ENCODE measurements around the gene ABHD11. TPM values are rescaled to one million over a fixed set of nuclear protein-coding genes. Genes with fewer than 3 reads are reported as not detected.

Gene ABHD11
- total and polyA plus RNA-seq, 4 donors, result 22.2 to 52.9 (median 40.3) TPM

DNA sequence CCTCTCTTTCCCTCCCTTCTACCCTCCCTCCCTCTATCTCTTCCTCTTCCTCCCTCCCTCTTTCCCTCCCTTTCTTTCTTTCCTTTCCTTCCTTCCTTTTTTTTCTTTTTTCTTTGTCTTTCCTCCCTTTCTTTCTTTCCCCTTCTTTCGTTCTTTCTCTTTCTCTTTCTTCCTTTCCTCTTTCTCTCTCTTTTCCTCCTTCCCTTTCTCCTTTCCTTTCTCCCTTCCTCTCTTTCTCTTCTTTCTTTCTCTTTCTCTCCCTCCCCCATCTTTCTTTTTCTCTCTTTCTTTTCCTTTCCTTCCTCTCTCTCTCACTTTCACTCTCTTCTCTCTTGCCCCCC, 24.0 kb upstream of the ABHD11 start:
- Histone ChIP-seq H3K27ac (ENCODE audit: low read depth in 1 of 2, low read length in 1 of 2) (no peak overlapping the region), H3K4me3 (no peak overlapping the region), H3K4me1 (ENCODE audit: control insufficient read depth in 5 of 5, insufficient read depth in 5 of 5, low read length in 5 of 5) (no peaks in the 10 kb centered on the region), H3K27me3 (ENCODE audit: control insufficient read depth in 3 of 3, insufficient read depth in 3 of 3, low read length in 2 of 3) (peaks cover 0 to 4% (median 0%) of the 10 kb centered on the region in 3 donors), H3K36me3 (ENCODE audit: control insufficient read depth in 4 of 4, insufficient read depth in 4 of 4, low read length in 4 of 4) (no peaks in the 10 kb centered on the region), H3K9ac (ENCODE audit: insufficient read depth in 1 of 2, low read length in 2 of 2) (no peak overlapping the region), H3K9me3 (ENCODE audit: control insufficient read depth in 4 of 4, insufficient read depth in 3 of 4, low read length in 3 of 4) (peaks cover 0 to 2% (median 0%) of the 10 kb centered on the region in 4 donors)
- no peak for ATAC-seq (ENCODE audit: insufficient read depth, low FRiP score)
- TF ChIP-seq, protein P1, sequence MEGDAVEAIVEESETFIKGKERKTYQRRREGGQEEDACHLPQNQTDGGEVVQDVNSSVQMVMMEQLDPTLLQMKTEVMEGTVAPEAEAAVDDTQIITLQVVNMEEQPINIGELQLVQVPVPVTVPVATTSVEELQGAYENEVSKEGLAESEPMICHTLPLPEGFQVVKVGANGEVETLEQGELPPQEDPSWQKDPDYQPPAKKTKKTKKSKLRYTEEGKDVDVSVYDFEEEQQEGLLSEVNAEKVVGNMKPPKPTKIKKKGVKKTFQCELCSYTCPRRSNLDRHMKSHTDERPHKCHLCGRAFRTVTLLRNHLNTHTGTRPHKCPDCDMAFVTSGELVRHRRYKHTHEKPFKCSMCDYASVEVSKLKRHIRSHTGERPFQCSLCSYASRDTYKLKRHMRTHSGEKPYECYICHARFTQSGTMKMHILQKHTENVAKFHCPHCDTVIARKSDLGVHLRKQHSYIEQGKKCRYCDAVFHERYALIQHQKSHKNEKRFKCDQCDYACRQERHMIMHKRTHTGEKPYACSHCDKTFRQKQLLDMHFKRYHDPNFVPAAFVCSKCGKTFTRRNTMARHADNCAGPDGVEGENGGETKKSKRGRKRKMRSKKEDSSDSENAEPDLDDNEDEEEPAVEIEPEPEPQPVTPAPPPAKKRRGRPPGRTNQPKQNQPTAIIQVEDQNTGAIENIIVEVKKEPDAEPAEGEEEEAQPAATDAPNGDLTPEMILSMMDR (IDR thresholded peaks at IDR 0.05; ENCODE audit: control extremely low read depth, extremely low read depth), result no peak
- 66 to 78% methylated on average over 1 of the region's 1 CpG for WGBS, 2 donors
- DNase-seq, result no peak

DNA sequence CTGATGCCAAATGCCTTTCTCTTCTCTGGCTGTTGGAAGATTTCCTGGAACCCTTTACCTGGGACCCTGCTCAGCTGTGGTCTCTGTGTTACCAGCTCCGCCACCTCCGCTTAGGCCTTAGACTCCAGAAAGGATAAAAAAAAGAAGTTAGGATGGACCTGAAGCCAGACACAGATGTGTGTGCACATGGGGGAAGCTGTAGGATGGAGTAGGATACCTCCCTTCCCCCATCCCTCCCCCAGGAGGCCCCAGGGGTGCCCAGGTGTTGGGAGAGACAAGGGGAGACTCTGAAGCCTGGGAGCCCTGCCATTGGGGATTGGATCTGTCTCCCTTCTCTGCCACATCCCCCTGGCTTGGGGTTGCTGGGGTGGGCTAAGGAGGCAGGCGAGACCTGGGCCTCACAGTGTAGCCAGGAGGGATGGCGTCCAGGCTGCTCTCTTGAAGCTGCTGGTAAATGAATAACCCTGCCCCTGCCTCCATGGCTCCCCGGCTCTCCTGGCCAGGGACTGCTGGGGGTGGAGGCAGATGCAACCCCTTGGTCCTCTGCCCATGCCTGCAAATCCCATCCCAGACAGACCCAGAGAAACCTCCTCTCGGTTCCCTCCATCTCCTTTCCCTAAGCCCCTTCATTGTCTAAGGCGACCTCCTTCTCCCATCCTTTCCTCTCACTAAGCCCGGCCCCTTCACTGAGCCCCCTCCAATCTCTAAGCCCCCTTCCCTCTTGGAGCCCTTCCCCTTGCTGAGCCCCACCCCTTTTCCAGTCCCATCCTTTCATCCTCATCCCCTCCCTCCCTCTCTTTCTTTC, 23.5 kb upstream of the ABHD11 start:
- no peaks in the 10 kb centered on the region for H3K9me3 ChIP-seq (ENCODE audit: control insufficient read depth in 4 of 4, insufficient read depth in 3 of 4, low read length in 3 of 4)
- no peak overlapping the region for H3K9ac ChIP-seq (ENCODE audit: insufficient read depth in 1 of 2, low read length in 2 of 2)
- no peak overlapping the region for H3K4me3 ChIP-seq
- TF ChIP-seq, protein P1 (IDR thresholded peaks at IDR 0.05; ENCODE audit: control extremely low read depth, extremely low read depth), result no peak
- ATAC-seq (ENCODE audit: insufficient read depth, low FRiP score) (no peak), DNase-seq (no peak)
- 60 to 62% methylated on average over 8 of the region's 8 CpGs for WGBS, 2 donors
- no peaks in the 10 kb centered on the region for H3K27me3 ChIP-seq (ENCODE audit: control insufficient read depth in 3 of 3, insufficient read depth in 3 of 3, low read length in 2 of 3)
- no peak overlapping the region for H3K27ac ChIP-seq (ENCODE audit: low read depth in 1 of 2, low read length in 1 of 2)
- H3K36me3 ChIP-seq (ENCODE audit: control insufficient read depth in 4 of 4, insufficient read depth in 4 of 4, low read length in 4 of 4), result no peaks in the 10 kb centered on the region
- H3K4me1 ChIP-seq (ENCODE audit: control insufficient read depth in 5 of 5, insufficient read depth in 5 of 5, low read length in 5 of 5), result no peaks in the 10 kb centered on the region

DNA sequence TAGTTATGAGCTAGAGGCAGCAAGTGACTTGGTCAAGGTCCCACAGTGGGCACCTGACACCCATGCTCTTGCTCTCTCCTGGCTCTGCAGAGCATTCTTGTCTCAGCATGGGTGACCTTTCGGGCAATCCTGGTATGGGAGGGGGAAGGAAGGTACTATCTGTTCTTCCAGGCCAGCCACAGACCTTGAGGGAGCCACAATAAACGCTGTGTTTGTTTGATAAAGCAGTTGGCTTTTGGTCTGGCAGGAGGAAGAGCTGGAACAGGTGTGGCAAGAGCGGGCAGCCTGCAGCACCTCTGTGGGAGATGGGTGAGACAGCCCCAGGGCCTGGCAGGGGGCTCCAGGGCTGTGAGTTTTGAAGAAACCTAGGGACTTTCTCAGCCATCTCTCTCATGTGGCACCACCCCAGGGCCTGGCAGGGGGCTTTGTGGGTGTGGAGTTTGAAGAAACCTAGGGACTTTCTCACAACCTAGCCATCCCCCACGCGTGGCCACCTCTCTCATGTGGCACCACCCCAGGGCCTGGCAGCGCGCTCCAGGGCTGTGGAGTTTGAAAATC, 20.1 kb upstream of the ABHD11 start:
- WGBS, 2 donors, result 85 to 87% methylated on average over 7 of the region's 7 CpGs
- TF ChIP-seq, protein P1 (IDR thresholded peaks at IDR 0.05; ENCODE audit: control extremely low read depth, extremely low read depth), result no peak
- Histone ChIP-seq H3K9ac (ENCODE audit: insufficient read depth in 1 of 2, low read length in 2 of 2) (no peak overlapping the region), H3K4me3 (no peak overlapping the region), H3K4me1 (ENCODE audit: control insufficient read depth in 5 of 5, insufficient read depth in 5 of 5, low read length in 5 of 5) (no peaks in the 10 kb centered on the region), H3K36me3 (ENCODE audit: control insufficient read depth in 4 of 4, insufficient read depth in 4 of 4, low read length in 4 of 4) (no peaks in the 10 kb centered on the region), H3K27me3 (ENCODE audit: control insufficient read depth in 3 of 3, insufficient read depth in 3 of 3, low read length in 2 of 3) (no peaks in the 10 kb centered on the region), H3K27ac (ENCODE audit: low read depth in 1 of 2, low read length in 1 of 2) (no peak overlapping the region), H3K9me3 (ENCODE audit: control insufficient read depth in 4 of 4, insufficient read depth in 3 of 4, low read length in 3 of 4) (no peaks in the 10 kb centered on the region)
- ATAC-seq (ENCODE audit: insufficient read depth, low FRiP score) (no peak), DNase-seq (no peak)

Measured in lung (tissue), 12 donors.